GM13976 (cell line): ENCODE results near the gene POTEG.
"Not testable (repeated sequence)": the region's sequence is repeated elsewhere in the genome, so short reads cannot be mapped to it uniquely, and the experiment has no call there.

ENCODE experiments used
- DNase-seq: peaks from one replicate; pipeline ENCODE4 v3.0.0; 2012; ENCODE audit warnings: low spot score
- in situ Hi-C: fragments of 300-500 bp; cut with MboI; formaldehyde crosslinking; loops from one replicate; pipeline ENCODE4 v1.12.0; 2022; ENCODE audit warnings: low sequenced_read_pairs, mixed read lengths, inconsistent platforms; ENCODE audit not compliant: unreplicated experiment

The POTEG gene

DNA sequence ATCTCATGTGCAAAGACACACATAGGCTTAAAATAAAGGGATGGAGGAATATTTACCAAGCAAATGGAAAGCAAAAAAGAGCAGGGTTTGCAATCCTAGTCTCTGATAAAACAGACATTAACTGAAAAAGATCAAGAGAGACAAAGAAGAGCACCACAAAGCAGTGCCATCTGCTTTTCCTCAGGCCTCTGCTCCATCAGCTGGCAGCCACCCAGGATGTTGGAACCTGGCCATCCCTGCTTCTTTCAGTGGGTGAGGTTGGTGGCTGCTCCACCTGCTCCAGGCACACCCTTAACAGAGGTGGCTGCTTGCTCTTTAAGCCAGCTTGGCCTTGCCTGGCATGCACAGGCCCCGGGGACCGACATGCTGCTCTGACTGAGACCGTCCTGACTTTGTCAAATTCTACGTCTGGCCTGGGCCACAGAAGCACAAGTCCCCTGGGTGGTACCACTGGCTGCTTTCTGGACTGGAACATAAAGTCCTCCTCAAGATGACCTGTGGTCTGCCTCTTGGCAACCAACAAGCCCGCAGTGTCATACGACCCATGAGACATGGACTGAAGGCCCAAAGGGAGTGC lies 51.0 kb downstream of the POTEG start:
- in situ Hi-C loops, DNase-seq: not testable (repeated sequence)

DNA sequence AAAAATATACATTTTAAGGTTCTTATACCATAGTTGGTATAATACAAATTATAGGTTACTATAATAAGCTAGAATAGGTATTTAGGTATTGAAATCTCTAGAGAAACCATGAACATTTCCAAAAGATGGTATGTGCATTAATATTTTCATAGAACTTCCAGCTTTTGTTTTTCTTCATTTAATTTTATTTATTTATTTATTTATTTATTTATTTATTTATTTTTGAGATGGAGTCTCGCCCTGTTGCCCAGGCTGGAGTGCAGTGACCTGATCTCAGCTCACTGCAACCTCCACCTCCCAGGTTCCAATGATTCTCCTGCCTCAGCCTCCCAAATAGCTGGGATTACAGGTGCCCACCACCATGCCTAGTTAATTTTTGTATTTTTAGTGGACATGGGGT lies 54.0 kb downstream of the POTEG start:
- in situ Hi-C loops, DNase-seq: not testable (repeated sequence)

DNA sequence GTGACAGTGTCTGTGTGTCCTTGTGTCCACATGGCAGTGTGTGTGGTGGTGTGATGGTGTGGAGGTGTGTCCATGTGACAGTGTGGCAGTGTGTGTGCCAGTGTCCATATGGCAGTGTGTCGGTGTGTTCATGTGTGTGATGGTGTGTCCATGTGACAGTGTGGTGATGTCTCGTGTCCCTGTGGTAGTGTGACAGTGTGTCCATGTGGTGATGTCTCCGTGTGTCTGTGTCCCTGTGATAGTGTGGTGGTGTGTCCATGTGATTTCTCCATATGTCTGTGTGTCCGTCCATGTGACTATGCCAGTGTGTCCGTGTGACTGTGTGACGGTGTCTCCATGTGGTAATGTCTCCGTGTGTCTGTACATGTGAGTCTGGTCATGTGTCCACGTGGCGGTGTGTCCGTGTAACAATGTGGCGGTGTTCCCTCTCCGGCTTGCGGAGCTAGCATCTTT lies 59.7 kb downstream of the POTEG start:
- DNase-seq, in situ Hi-C loops: not testable (repeated sequence)

DNA sequence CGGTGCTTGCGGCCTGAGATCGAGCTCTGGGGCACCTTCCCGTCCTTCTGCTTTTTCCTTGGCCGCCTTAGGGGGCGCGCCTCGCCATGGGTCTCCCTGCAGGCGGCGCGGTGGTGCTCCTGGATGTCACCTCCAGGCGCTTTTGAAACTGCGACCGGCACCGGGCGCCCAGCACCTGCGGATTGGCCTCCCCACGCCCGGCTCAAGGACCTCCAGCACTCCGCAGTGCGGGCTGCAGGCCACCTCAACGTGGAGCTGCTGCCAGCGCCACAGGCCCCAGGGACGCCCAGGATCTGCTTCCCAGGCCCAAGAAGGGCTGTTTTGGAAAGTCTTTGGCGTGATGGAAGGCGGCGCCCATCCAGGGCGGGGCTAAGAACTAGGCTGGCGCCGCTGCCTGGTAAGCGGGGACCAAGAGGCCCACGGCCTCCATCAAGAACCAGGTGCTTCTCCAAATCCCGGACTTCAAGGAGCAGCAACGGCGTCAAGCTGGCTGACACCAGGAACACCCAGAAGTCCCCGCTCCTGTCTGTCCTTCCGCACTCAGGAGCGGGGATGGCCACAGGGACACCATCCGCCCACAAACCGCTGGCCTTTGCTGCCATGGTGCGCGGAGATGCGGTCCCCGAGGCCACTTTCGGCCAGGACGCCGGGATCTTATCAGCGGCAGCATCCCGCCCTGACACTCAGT lies 61.2 kb downstream of the POTEG start:
- peak; percentile 4 for DNase-seq
- in situ Hi-C loops, result not testable (repeated sequence)

DNA sequence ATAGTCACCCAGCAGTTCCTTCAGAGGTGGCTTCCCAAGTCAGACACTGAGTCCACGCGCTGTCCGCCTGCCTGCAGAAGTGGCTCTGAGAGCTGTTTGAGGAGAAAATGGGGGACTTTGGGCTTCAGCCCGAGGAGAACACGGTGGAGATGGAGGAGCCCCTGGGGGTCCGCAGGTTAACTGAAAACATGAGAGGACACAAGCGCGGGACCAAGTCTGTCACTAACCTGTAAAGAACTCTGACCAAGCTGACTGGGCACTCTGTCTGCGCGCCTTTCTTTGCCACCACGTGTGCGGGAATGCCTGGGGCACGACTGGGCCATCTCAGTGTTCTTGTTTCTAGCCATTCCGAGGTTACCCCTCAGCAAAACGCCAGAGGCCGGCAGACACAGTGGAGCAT lies 62.4 kb downstream of the POTEG start:
- DNase-seq, in situ Hi-C loops: not testable (repeated sequence)

DNA sequence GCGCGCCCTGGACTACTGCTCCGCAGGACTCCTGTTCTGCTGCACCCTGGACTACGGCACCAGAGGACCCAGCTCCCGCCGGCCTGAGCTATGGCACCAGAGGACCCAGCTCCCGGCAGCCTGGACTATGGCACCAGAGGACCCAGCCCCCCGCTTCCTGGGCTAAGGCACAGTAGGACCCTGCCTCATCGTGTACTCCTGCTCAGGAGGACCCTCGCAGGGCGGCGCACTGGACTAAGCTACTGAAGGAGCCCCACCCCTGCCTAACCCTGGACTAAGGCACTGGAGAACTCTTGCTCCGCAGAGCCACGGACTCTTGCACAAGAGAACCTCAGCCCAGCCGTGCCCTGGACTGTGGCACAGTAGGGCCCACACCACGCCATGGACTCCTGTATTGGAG lies 71.3 kb downstream of the POTEG start:
- in situ Hi-C loops, DNase-seq: not testable (repeated sequence)

DNA sequence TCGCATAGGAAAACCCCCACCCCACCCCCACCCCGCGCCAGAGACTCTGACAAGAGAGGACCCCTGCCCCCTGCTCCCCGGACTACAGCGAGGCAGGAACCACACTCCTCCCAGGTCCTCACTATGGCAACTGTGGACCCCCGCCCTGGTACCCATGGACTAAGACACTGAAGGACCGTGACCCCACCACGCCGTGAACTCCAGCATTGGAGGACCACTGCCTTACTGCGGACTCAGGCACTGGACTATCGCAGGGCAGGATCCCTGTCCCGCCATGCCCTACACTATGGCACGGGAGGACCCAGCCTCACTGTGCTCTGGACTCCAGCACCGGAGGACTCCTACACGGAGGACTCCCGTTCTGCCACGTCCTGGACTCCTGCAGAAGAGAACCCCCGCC lies 71.8 kb downstream of the POTEG start:
- in situ Hi-C loops, DNase-seq: not testable (repeated sequence)

DNA sequence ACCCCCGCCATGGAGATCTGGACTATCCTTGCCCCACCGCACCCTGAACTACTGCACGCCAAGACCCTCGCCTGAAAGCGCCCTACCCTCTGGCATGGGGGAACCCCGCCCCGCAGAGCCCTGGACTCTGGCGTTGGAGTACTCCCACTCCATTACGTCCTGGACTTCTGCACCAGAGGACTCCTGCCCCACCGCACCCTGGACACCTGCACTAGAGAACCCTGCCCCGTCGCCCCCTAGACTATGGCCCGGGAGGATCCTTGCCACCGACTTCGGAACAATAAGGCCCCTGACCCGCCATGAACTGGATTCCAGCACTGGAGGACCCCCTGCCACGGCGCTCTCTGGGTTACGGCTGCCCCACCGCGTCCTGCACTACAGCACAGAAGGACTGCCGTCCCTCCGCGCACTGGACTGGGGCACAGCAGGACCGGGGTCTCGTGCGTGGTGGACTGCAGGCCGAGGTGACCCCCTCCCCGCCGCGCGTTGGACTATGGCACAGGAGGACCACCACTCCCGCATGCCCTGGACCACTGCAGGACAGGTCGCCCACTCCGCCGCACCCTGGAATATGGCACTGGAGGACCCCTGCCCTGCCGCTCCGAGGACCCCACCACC lies 72.4 kb downstream of the POTEG start:
- DNase-seq, in situ Hi-C loops: not testable (repeated sequence)

DNA sequence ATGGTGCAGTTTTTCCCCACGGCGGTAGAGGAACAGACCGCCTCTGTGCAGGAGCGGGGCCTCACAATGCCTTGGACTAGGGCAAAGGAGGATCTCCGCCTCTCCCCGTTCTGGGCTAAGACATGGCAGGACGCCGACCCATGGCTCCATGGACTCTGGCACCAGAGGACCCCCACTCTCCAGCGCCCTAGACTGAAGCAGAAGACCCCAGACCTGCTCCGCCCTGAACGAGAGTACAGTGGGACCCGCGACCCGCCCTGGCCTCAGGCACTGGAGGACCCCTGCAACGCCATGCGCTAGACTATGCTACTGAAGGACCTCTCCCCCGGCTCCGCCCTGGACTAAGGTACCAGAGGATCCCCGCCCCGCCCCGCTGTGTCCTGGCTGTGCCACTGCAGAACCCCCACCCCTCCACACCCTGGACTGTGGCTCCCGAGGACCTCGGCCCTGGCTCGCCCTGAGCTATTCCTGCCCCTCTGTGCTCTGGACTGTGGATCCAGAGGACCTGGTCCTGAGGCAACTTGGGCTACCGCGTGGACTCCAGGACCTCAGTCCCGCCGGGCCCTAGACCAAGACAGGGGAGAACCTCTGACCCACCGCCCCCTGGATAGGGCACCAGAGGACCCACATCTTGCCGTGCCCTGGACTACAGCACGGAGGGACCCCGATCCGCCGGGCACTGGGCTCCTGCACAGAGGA lies 73.1 kb downstream of the POTEG start:
- DNase-seq, in situ Hi-C loops: not testable (repeated sequence)
